Measurements from ENCODE around the gene PPP1R18. TPM values are rescaled to one million over a fixed set of nuclear protein-coding genes. Genes with fewer than 3 reads are reported as not detected.

The PPP1R18 gene
- total and polyA plus RNA-seq, 9 of the 15 experiments (the other 6 are each of a cell fraction or from before 2014, with no cell fraction given): 12.0 to 99.2 (median 42.6) TPM

DNA sequence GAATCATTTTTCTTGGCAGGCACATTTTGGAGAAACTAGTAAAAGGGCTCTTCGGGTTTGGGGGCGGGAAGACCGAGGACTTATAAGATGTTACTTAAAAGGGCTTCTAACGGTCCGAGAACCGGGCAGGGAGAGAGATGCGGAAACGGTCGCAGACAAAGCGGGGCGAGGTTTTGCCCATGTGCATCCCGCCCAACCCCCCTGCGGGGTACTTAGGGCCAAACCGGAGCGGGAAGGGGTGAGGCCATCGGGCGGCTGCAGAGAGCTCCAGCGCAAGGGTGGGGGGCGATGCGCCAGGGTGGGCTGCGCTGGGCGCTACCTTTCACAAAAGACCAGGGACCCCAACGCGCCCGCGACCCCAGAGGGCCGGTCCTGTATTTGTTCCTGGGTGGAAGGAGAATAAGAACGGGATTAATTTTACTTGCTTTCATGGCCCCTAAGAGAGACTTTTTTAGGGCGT, 34.3 kb upstream of the PPP1R18 start (continued):
- TF ChIP-seq SAFB2 (IDR thresholded peaks at IDR 0.05; ENCODE audit: borderline replicate concordance, low read depth, low read length, severe bottlenecking) (no peak), MAFG (tag; conservative IDR thresholded peaks at IDR 0.05) (no peak), CCNT2 (IDR thresholded peaks at IDR 0.05; ENCODE audit: borderline replicate concordance, extremely low read depth, insufficient read length, low read depth, low read length) (no peak), ZNF354B (CRISPR knock-in tag; IDR thresholded peaks at IDR 0.05) (no peak), DPF2 (IDR thresholded peaks at IDR 0.05) (0 out of 2 replicates have a peak, but pooled peaks have one; percentile 8), TFAM (CRISPR knock-in tag; conservative IDR thresholded peaks at IDR 0.05) (no peak), ETV5 (CRISPR knock-in tag; IDR thresholded peaks at IDR 0.05; ENCODE audit: low read depth) (no peak; the same call in 1 of the 2 replicates), NFE2 (IDR thresholded peaks at IDR 0.05; ENCODE audit: low read depth) (no peak), ZNF324 (CRISPR knock-in tag; IDR thresholded peaks at IDR 0.05) (no peak), ZSCAN32 (CRISPR knock-in tag; IDR thresholded peaks at IDR 0.05) (peak; percentile 55; the same call in 1 of the 2 replicates), PRPF4 (IDR thresholded peaks at IDR 0.05; ENCODE audit: insufficient read depth, low read depth, low read length, poor library complexity, severe bottlenecking) (peak; percentile 16), MXI1 (IDR thresholded peaks at IDR 0.05; ENCODE audit: low read depth, low read length) (no peak), NCOR1 (IDR thresholded peaks at IDR 0.05) (0 out of 2 replicates have a peak, but pooled peaks have one; percentile 2), NFXL1 (CRISPR knock-in tag; IDR thresholded peaks at IDR 0.05) (no peak), TRIM24 (IDR thresholded peaks at IDR 0.05) (no peak), KAT7 (CRISPR knock-in tag; IDR thresholded peaks at IDR 0.05; ENCODE audit: borderline replicate concordance) (no peak; the same call in 1 of the 2 replicates), NR3C1 (CRISPR knock-in tag; IDR thresholded peaks at IDR 0.05) (no peak), KLF1 (tag; IDR thresholded peaks at IDR 0.05) (no peak), ARNT (IDR thresholded peaks at IDR 0.05) (peak in 1 of 2 experiments; percentile 38; a peak in 1 of 4 replicates), NONO (IDR thresholded peaks at IDR 0.05; ENCODE audit: low read depth in 2 of 2, low read length in 1 of 2) (no peak), RBM34 (IDR thresholded peaks at IDR 0.05; ENCODE audit: borderline replicate concordance, insufficient read depth, low read length) (no peak), DMBX1 (CRISPR knock-in tag; IDR thresholded peaks at IDR 0.05; ENCODE audit: borderline replicate concordance) (no peak), ZKSCAN3 (CRISPR knock-in tag; IDR thresholded peaks at IDR 0.05) (no peak)
- TF ChIP-seq, protein P1, sequence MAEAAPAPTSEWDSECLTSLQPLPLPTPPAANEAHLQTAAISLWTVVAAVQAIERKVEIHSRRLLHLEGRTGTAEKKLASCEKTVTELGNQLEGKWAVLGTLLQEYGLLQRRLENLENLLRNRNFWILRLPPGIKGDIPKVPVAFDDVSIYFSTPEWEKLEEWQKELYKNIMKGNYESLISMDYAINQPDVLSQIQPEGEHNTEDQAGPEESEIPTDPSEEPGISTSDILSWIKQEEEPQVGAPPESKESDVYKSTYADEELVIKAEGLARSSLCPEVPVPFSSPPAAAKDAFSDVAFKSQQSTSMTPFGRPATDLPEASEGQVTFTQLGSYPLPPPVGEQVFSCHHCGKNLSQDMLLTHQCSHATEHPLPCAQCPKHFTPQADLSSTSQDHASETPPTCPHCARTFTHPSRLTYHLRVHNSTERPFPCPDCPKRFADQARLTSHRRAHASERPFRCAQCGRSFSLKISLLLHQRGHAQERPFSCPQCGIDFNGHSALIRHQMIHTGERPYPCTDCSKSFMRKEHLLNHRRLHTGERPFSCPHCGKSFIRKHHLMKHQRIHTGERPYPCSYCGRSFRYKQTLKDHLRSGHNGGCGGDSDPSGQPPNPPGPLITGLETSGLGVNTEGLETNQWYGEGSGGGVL (CRISPR knock-in tag; IDR thresholded peaks at IDR 0.05): no peak
- TF ChIP-seq, protein P2, sequence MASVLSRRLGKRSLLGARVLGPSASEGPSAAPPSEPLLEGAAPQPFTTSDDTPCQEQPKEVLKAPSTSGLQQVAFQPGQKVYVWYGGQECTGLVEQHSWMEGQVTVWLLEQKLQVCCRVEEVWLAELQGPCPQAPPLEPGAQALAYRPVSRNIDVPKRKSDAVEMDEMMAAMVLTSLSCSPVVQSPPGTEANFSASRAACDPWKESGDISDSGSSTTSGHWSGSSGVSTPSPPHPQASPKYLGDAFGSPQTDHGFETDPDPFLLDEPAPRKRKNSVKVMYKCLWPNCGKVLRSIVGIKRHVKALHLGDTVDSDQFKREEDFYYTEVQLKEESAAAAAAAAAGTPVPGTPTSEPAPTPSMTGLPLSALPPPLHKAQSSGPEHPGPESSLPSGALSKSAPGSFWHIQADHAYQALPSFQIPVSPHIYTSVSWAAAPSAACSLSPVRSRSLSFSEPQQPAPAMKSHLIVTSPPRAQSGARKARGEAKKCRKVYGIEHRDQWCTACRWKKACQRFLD (CRISPR knock-in tag; IDR thresholded peaks at IDR 0.05): no peak
- TF ChIP-seq, protein P3, sequence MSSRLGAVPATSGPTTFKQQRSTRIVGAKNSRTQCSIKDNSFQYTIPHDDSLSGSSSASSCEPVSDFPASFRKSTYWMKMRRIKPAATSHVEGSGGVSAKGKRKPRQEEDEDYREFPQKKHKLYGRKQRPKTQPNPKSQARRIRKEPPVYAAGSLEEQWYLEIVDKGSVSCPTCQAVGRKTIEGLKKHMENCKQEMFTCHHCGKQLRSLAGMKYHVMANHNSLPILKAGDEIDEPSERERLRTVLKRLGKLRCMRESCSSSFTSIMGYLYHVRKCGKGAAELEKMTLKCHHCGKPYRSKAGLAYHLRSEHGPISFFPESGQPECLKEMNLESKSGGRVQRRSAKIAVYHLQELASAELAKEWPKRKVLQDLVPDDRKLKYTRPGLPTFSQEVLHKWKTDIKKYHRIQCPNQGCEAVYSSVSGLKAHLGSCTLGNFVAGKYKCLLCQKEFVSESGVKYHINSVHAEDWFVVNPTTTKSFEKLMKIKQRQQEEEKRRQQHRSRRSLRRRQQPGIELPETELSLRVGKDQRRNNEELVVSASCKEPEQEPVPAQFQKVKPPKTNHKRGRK (tag; IDR thresholded peaks at IDR 0.05): no peak
- TF ChIP-seq, protein P4, sequence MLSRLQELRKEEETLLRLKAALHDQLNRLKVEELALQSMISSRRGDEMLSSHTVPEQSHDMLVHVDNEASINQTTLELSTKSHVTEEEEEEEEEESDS (CRISPR knock-in tag; IDR thresholded peaks at IDR 0.05): no peak
